OCI-LY3 (cell line): ENCODE data around the gene NPHP4.

ENCODE experiments used
- H2AFZ ChIP-seq: fragments of 200-600, 300-600 bp; shearing (Covaris generic); 2 replicates; pipeline ENCODE4 v1.6.0; 2014; ENCODE audit warnings: antibody characterized with exemption, low read depth, low read length
- H3K27ac ChIP-seq: fragments of 200-600, 300-600 bp; sonication (generic); 2 replicates; pipeline ENCODE4 v1.5.1; 2014; ENCODE audit warnings: mild to moderate bottlenecking, low read length, moderate library complexity, mixed read lengths
- H3K27me3 ChIP-seq: fragments of 200-600, 300-600 bp; sonication (generic); 2 replicates; pipeline ENCODE4 v1.6.1; 2014; ENCODE audit warnings: low read depth, low read length, mixed read lengths
- H3K36me3 ChIP-seq: fragments of 200-600, 300-600 bp; sonication (generic); replicated peaks from 2 replicates; pipeline ENCODE3; 2014; ENCODE audit warnings: low read depth, low read length, mixed read lengths
- H3K4me1 ChIP-seq: fragments of 300-600, 200-600 bp; sonication (generic); 2 replicates; pipeline ENCODE4 v1.6.1; 2014; ENCODE audit warnings: low read length, mixed read lengths
- H3K4me2 ChIP-seq: fragments of 200-600, 300-600 bp; sonication (generic); 2 replicates; pipeline ENCODE4 v1.6.1; 2014; ENCODE audit warnings: low read length, mixed read lengths
- H3K4me3 ChIP-seq: fragments of 300-600, 200-600 bp; sonication (generic); 2 replicates; pipeline ENCODE4 v1.5.1; 2014; ENCODE audit warnings: antibody characterized with exemption, mild to moderate bottlenecking, low read length, moderate library complexity
- H3K79me2 ChIP-seq: fragments of 300-600, 200-600 bp; shearing (Covaris generic); 2 replicates; pipeline ENCODE4 v1.6.1; 2014; ENCODE audit warnings: mild to moderate bottlenecking, low read length, mixed read lengths
- H3K9ac ChIP-seq: fragments of 300-600, 200-600 bp; shearing (Covaris generic); 2 replicates; pipeline ENCODE4 v1.6.0; 2014; ENCODE audit warnings: mild to moderate bottlenecking, low read length, moderate library complexity
- H3K9me3 ChIP-seq: fragments of 200-600, 300-600 bp; shearing (Covaris generic); 2 replicates; pipeline ENCODE4 v1.6.1; 2014; ENCODE audit warnings: low read length, mixed read lengths; ENCODE audit not compliant: insufficient read depth
- H4K20me1 ChIP-seq: fragments of 200-600, 300-600 bp; sonication (generic); 2 replicates; pipeline ENCODE4 v1.6.1; 2016; ENCODE audit warnings: low read length, mixed read lengths; ENCODE audit not compliant: insufficient read depth
- EZH2phosphoT487 ChIP-seq: fragments of 200-600 bp; shearing (Covaris generic); IDR thresholded peaks from 2 replicates; pipeline ENCODE4 v1.6.1; 2018; ENCODE audit warnings: antibody characterized with exemption, mixed run types, low read depth
- TF ChIP-seq, protein P1 (sequence below): fragments of 200-600, 300-600 bp; sonication (generic); IDR thresholded peaks from 2 replicates; pipeline ENCODE4 v1.5.1; 2014; ENCODE audit warnings: antibody characterized with exemption, low read length, low read depth

Gene NPHP4

DNA sequence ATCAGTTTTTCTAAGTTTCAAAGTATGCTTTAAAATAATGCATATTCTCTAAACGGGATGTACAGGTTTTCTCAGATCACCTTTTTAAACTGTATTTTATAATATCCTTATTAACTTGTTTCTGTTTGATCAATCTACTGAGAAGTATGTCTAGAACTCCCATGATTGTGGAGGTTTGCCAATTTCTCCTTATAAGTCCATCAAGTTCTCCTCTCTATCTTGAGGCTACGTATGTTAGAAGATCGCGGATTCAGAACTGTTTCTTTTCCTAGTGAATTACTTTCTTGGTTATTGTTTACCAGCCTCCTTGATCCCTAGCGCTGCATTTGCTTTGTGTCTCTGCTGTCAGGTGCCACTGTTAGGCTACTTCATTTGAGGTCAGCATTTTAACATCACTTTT is 89.2 kb downstream of the NPHP4 start:
- Histone ChIP-seq H3K4me2 (no peak overlapping the region), H2AFZ (no peak overlapping the region), H3K36me3 (no peaks in the 10 kb centered on the region), H3K79me2 (no peaks in the 10 kb centered on the region), H3K27me3 (no peaks in the 10 kb centered on the region), H3K4me3 (no peak overlapping the region), H3K9ac (no peak overlapping the region), H3K27ac (no peak overlapping the region), H3K4me1 (no peaks in the 10 kb centered on the region), H4K20me1 (no peaks in the 10 kb centered on the region), H3K9me3 (no peaks in the 10 kb centered on the region)
- TF ChIP-seq EZH2phosphoT487 = no peak
- TF ChIP-seq, protein P1, sequence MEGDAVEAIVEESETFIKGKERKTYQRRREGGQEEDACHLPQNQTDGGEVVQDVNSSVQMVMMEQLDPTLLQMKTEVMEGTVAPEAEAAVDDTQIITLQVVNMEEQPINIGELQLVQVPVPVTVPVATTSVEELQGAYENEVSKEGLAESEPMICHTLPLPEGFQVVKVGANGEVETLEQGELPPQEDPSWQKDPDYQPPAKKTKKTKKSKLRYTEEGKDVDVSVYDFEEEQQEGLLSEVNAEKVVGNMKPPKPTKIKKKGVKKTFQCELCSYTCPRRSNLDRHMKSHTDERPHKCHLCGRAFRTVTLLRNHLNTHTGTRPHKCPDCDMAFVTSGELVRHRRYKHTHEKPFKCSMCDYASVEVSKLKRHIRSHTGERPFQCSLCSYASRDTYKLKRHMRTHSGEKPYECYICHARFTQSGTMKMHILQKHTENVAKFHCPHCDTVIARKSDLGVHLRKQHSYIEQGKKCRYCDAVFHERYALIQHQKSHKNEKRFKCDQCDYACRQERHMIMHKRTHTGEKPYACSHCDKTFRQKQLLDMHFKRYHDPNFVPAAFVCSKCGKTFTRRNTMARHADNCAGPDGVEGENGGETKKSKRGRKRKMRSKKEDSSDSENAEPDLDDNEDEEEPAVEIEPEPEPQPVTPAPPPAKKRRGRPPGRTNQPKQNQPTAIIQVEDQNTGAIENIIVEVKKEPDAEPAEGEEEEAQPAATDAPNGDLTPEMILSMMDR = no peak

DNA sequence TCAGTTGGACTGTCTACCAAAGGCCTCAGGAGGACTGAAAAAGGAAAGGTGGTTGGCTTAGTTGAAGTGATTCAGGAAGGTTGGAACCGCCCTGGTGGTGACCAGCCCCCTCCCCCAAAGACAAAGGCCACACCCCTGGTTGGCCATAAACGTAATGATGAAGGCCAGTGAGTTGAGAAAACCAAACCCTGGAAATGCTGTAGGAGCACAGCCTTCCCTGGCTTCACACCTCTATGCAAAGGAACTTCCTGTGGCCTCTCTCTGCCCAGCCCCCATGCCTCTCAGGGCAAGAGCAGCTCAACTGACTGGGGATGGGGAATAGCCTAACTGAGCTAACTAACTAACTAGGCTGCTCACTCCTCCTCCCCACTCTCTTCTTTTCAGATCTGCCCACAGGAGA is 90.4 kb downstream of the NPHP4 start:
- H4K20me1 ChIP-seq = no peaks in the 10 kb centered on the region
- no peaks in the 10 kb centered on the region for H3K36me3 ChIP-seq
- H3K27me3 ChIP-seq = no peaks in the 10 kb centered on the region
- H3K4me2 ChIP-seq = no peak overlapping the region
- H3K27ac ChIP-seq = no peak overlapping the region
- H3K9ac ChIP-seq = no peak overlapping the region
- H3K79me2 ChIP-seq = no peaks in the 10 kb centered on the region
- no peak overlapping the region for H3K4me3 ChIP-seq
- H3K4me1 ChIP-seq = no peaks in the 10 kb centered on the region
- TF ChIP-seq, protein P1 = no peak
- TF ChIP-seq EZH2phosphoT487 = no peak
- H2AFZ ChIP-seq = no peak overlapping the region
- H3K9me3 ChIP-seq = no peaks in the 10 kb centered on the region

- no peaks in the 10 kb centered on the region for H3K27me3 ChIP-seq
- H3K4me1 ChIP-seq = no peaks in the 10 kb centered on the region
- no peaks in the 10 kb centered on the region for H4K20me1 ChIP-seq
- H3K4me3 ChIP-seq = no peak overlapping the region
- TF ChIP-seq, protein P1 = no peak
- no peak for TF ChIP-seq EZH2phosphoT487
- H3K36me3 ChIP-seq = no peaks in the 10 kb centered on the region
- H2AFZ ChIP-seq = no peak overlapping the region
- H3K79me2 ChIP-seq = no peaks in the 10 kb centered on the region
- no peak overlapping the region for H3K4me2 ChIP-seq
- no peak overlapping the region for H3K9ac ChIP-seq
- no peak overlapping the region for H3K27ac ChIP-seq
- H3K9me3 ChIP-seq = no peaks in the 10 kb centered on the region
These were observed 91.1 kb downstream of the NPHP4 start for GRCh38 chr1:5901150-5901549.

- no peak overlapping the region for H2AFZ ChIP-seq
- no peaks in the 10 kb centered on the region for H3K36me3 ChIP-seq
- no peaks in the 10 kb centered on the region for H3K9me3 ChIP-seq
- no peaks in the 10 kb centered on the region for H3K4me1 ChIP-seq
- TF ChIP-seq, protein P1 = no peak
- no peak for TF ChIP-seq EZH2phosphoT487
- H3K4me2 ChIP-seq = no peak overlapping the region
- no peaks in the 10 kb centered on the region for H3K27me3 ChIP-seq
- H3K4me3 ChIP-seq = no peak overlapping the region
- H3K79me2 ChIP-seq = no peaks in the 10 kb centered on the region
- no peaks in the 10 kb centered on the region for H4K20me1 ChIP-seq
- H3K27ac ChIP-seq = no peak overlapping the region
- no peak overlapping the region for H3K9ac ChIP-seq
These were observed 94.0 kb downstream of the NPHP4 start for GRCh38 chr1:5898266-5898665.
